Measurements from ENCODE around the gene SETD3.

The SETD3 gene

GRCh38 chr14:99522457-99522891, 41.8 kb upstream of the SETD3 start:
- no peak overlapping the region for H3K9ac ChIP-seq (ENCODE audit: low read depth in 1 of 2, low read length in 2 of 2)
- H3K4me1 ChIP-seq (ENCODE audit: control insufficient read depth in 2 of 2, insufficient read depth in 2 of 2, low read length in 2 of 2): peaks cover 20 to 27% of the 10 kb centered on the region in 2 donors
- no peak overlapping the region for H3K27ac ChIP-seq (ENCODE audit: low read depth in 2 of 2, low read length in 2 of 2)
- no peaks in the 10 kb centered on the region for H3K27me3 ChIP-seq (ENCODE audit: control insufficient read depth in 2 of 2, insufficient read depth in 2 of 2, low read length in 2 of 2)
- no peaks in the 10 kb centered on the region for H3K9me3 ChIP-seq (ENCODE audit: control insufficient read depth in 2 of 2, low read length in 2 of 2)
- no peak overlapping the region for H3K4me3 ChIP-seq (ENCODE audit: low read length in 2 of 2)
- peaks cover 6 to 7% of the 10 kb centered on the region in 2 donors for H3K36me3 ChIP-seq (ENCODE audit: control insufficient read depth in 2 of 2, insufficient read depth in 2 of 2, low read length in 2 of 2)

DNA sequence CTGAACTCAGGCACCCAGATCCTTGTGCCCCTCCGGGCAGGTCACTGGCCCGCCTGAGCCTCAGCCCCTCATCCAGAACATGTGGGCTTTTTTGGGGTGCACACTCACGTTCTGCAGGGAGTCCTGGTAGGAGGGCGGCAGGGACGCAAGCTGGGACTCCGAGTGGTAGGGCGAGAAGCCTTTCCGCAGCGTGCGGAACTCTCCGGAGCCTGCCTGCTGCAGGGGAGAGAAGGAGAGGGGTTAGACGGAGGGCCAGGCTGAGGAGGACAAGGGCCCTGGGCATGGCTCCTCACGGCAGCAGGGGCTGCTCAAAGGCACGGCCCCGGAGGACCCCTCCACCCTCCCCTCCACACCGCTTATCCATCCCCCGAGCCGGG, 41.4 kb upstream of the SETD3 start:
- Histone ChIP-seq H3K9me3 (ENCODE audit: control insufficient read depth in 2 of 2, low read length in 2 of 2) (no peaks in the 10 kb centered on the region), H3K4me1 (ENCODE audit: control insufficient read depth in 2 of 2, insufficient read depth in 2 of 2, low read length in 2 of 2) (peaks cover 20 to 27% of the 10 kb centered on the region in 2 donors), H3K36me3 (ENCODE audit: control insufficient read depth in 2 of 2, insufficient read depth in 2 of 2, low read length in 2 of 2) (peaks cover 6 to 7% of the 10 kb centered on the region in 2 donors), H3K9ac (ENCODE audit: low read depth in 1 of 2, low read length in 2 of 2) (no peak overlapping the region), H3K27me3 (ENCODE audit: control insufficient read depth in 2 of 2, insufficient read depth in 2 of 2, low read length in 2 of 2) (no peaks in the 10 kb centered on the region), H3K27ac (ENCODE audit: low read depth in 2 of 2, low read length in 2 of 2) (no peak overlapping the region), H3K4me3 (ENCODE audit: low read length in 2 of 2) (no peak overlapping the region)

DNA sequence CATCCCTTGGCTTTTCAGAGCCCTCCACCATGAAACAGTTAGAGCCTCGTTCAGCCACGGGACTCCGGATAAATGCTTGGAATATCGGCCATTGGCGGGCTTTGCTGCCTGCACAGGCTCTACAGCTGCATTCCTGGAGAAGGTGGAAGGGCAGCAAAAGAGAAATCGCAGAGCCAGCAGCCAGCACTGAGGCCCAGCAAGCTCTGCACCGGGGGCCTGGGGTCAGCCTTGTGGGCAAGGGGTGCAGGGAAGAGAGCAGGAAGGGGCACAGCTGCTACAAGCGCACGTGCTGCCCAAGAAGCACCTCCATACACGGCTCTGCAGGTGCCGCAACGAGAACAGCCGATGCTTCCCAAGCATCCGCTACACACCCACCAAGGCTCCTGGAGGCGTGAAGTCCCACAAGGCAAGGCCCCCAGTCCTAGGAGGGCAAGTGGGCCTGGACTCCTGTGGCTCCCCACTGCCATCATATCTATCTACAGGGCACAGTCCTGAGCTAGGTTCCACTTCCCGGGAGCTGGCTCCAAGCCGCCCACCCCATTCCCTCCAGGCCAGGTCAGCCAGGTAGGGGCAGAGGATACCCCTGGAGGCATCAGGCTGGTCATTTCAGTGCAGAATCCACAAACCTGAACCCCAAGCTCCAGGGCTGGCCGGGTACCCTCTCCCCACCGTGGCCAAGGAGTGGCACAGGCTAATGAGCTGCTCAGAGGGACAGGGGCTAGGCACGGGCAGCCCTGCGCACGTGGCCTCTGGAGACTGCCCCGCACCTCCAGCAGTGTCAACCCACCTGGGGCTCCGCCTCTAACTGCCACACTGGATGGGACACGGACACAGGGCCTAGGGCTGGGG, 40.7 kb upstream of the SETD3 start:
- no peak overlapping the region for H3K4me3 ChIP-seq (ENCODE audit: low read length in 2 of 2)
- H3K36me3 ChIP-seq (ENCODE audit: control insufficient read depth in 2 of 2, insufficient read depth in 2 of 2, low read length in 2 of 2): peaks cover 6 to 7% of the 10 kb centered on the region in 2 donors
- H3K27me3 ChIP-seq (ENCODE audit: control insufficient read depth in 2 of 2, insufficient read depth in 2 of 2, low read length in 2 of 2): no peaks in the 10 kb centered on the region
- H3K9ac ChIP-seq (ENCODE audit: low read depth in 1 of 2, low read length in 2 of 2): no peak overlapping the region
- peaks cover 20 to 27% of the 10 kb centered on the region in 2 donors for H3K4me1 ChIP-seq (ENCODE audit: control insufficient read depth in 2 of 2, insufficient read depth in 2 of 2, low read length in 2 of 2)
- H3K27ac ChIP-seq (ENCODE audit: low read depth in 2 of 2, low read length in 2 of 2): no peak overlapping the region
- no peaks in the 10 kb centered on the region for H3K9me3 ChIP-seq (ENCODE audit: control insufficient read depth in 2 of 2, low read length in 2 of 2)

DNA sequence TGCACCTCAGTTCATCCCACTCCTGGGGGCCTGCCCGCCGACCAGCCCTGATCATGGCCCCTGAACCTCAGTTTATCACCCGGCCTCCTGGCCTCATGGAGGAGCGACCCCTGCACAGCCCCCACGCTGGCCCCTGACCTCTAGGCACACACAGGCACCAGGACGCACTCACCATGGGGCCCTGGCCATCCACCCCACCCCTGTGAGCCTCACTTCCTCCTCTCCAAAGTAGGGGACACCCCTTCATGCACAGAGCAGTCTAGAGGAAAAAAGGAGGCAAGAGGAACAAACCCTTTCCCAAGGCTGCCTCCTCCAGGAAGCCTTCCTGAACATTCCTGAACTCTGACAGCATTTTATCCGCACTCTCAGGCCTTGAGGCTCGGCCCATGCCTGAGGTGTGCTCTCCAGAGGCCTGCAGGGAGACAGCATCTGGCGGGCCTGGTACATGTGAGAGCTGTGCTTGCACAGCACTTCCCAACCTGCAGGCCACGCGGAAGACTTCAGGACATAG, 40.0 kb upstream of the SETD3 start:
- Histone ChIP-seq H3K27me3 (ENCODE audit: control insufficient read depth in 2 of 2, insufficient read depth in 2 of 2, low read length in 2 of 2) (no peaks in the 10 kb centered on the region), H3K27ac (ENCODE audit: low read depth in 2 of 2, low read length in 2 of 2) (no peak overlapping the region), H3K36me3 (ENCODE audit: control insufficient read depth in 2 of 2, insufficient read depth in 2 of 2, low read length in 2 of 2) (peaks cover 6 to 7% of the 10 kb centered on the region in 2 donors), H3K4me3 (ENCODE audit: low read length in 2 of 2) (no peak overlapping the region), H3K9ac (ENCODE audit: low read depth in 1 of 2, low read length in 2 of 2) (no peak overlapping the region), H3K9me3 (ENCODE audit: control insufficient read depth in 2 of 2, low read length in 2 of 2) (no peaks in the 10 kb centered on the region), H3K4me1 (ENCODE audit: control insufficient read depth in 2 of 2, insufficient read depth in 2 of 2, low read length in 2 of 2) (peaks cover 20 to 25% of the 10 kb centered on the region in 2 donors)

- H3K4me1 ChIP-seq (ENCODE audit: control insufficient read depth in 2 of 2, insufficient read depth in 2 of 2, low read length in 2 of 2): peaks cover 16 to 19% of the 10 kb centered on the region in 2 donors
- H3K27me3 ChIP-seq (ENCODE audit: control insufficient read depth in 2 of 2, insufficient read depth in 2 of 2, low read length in 2 of 2): no peaks in the 10 kb centered on the region
- no peak overlapping the region for H3K27ac ChIP-seq (ENCODE audit: low read depth in 2 of 2, low read length in 2 of 2)
These were observed 39.3 kb upstream of the SETD3 start for GRCh38 chr14:99519931-99520421.

GRCh38 chr14:99519347-99519881, 38.8 kb upstream of the SETD3 start:
- Histone ChIP-seq H3K9me3 (ENCODE audit: control insufficient read depth in 2 of 2, low read length in 2 of 2) (no peaks in the 10 kb centered on the region), H3K36me3 (ENCODE audit: control insufficient read depth in 2 of 2, insufficient read depth in 2 of 2, low read length in 2 of 2) (peaks cover 10 to 13% of the 10 kb centered on the region in 2 donors), H3K4me1 (ENCODE audit: control insufficient read depth in 2 of 2, insufficient read depth in 2 of 2, low read length in 2 of 2) (peaks cover 11 to 13% of the 10 kb centered on the region in 2 donors), H3K4me3 (ENCODE audit: low read length in 2 of 2) (no peak overlapping the region), H3K9ac (ENCODE audit: low read depth in 1 of 2, low read length in 2 of 2) (no peak overlapping the region), H3K27me3 (ENCODE audit: control insufficient read depth in 2 of 2, insufficient read depth in 2 of 2, low read length in 2 of 2) (no peaks in the 10 kb centered on the region), H3K27ac (ENCODE audit: low read depth in 2 of 2, low read length in 2 of 2) (no peak overlapping the region)

More at GRCh38 chr14:99519931-99520421, 39.3 kb upstream of the SETD3 start:
- Histone ChIP-seq H3K9me3 (ENCODE audit: control insufficient read depth in 2 of 2, low read length in 2 of 2) (no peaks in the 10 kb centered on the region), H3K9ac (ENCODE audit: low read depth in 1 of 2, low read length in 2 of 2) (no peak overlapping the region), H3K4me3 (ENCODE audit: low read length in 2 of 2) (no peak overlapping the region), H3K36me3 (ENCODE audit: control insufficient read depth in 2 of 2, insufficient read depth in 2 of 2, low read length in 2 of 2) (peaks cover 7 to 8% of the 10 kb centered on the region in 2 donors)

GRCh38 chr14:99518441-99519346, 38.0 kb upstream of the SETD3 start:
- Histone ChIP-seq H3K9ac (ENCODE audit: low read depth in 1 of 2, low read length in 2 of 2) (no peak overlapping the region), H3K27me3 (ENCODE audit: control insufficient read depth in 2 of 2, insufficient read depth in 2 of 2, low read length in 2 of 2) (no peaks in the 10 kb centered on the region), H3K4me3 (ENCODE audit: low read length in 2 of 2) (no peak overlapping the region), H3K4me1 (ENCODE audit: control insufficient read depth in 2 of 2, insufficient read depth in 2 of 2, low read length in 2 of 2) (peaks cover 6 to 7% of the 10 kb centered on the region in 2 donors), H3K9me3 (ENCODE audit: control insufficient read depth in 2 of 2, low read length in 2 of 2) (no peaks in the 10 kb centered on the region), H3K27ac (ENCODE audit: low read depth in 2 of 2, low read length in 2 of 2) (no peak overlapping the region), H3K36me3 (ENCODE audit: control insufficient read depth in 2 of 2, insufficient read depth in 2 of 2, low read length in 2 of 2) (peaks cover 10 to 17% of the 10 kb centered on the region in 2 donors)

- Histone ChIP-seq H3K4me1 (ENCODE audit: control insufficient read depth in 2 of 2, insufficient read depth in 2 of 2, low read length in 2 of 2) (no peaks in the 10 kb centered on the region), H3K27me3 (ENCODE audit: control insufficient read depth in 2 of 2, insufficient read depth in 2 of 2, low read length in 2 of 2) (no peaks in the 10 kb centered on the region), H3K4me3 (ENCODE audit: low read length in 2 of 2) (no peak overlapping the region), H3K27ac (ENCODE audit: low read depth in 2 of 2, low read length in 2 of 2) (no peak overlapping the region), H3K9me3 (ENCODE audit: control insufficient read depth in 2 of 2, low read length in 2 of 2) (no peaks in the 10 kb centered on the region), H3K36me3 (ENCODE audit: control insufficient read depth in 2 of 2, insufficient read depth in 2 of 2, low read length in 2 of 2) (peaks cover 10 to 21% of the 10 kb centered on the region in 2 donors), H3K9ac (ENCODE audit: low read depth in 1 of 2, low read length in 2 of 2) (no peak overlapping the region)
These were observed 37.2 kb upstream of the SETD3 start for GRCh38 chr14:99517643-99518381.

GRCh38 chr14:99516871-99517642, 36.4 kb upstream of the SETD3 start:
- H3K9ac ChIP-seq (ENCODE audit: low read depth in 1 of 2, low read length in 2 of 2): no peak overlapping the region
- no peaks in the 10 kb centered on the region for H3K27me3 ChIP-seq (ENCODE audit: control insufficient read depth in 2 of 2, insufficient read depth in 2 of 2, low read length in 2 of 2)
- H3K4me3 ChIP-seq (ENCODE audit: low read length in 2 of 2): no peak overlapping the region
- no peak overlapping the region for H3K27ac ChIP-seq (ENCODE audit: low read depth in 2 of 2, low read length in 2 of 2)
- H3K36me3 ChIP-seq (ENCODE audit: control insufficient read depth in 2 of 2, insufficient read depth in 2 of 2, low read length in 2 of 2): peaks cover 10 to 21% of the 10 kb centered on the region in 2 donors
- H3K9me3 ChIP-seq (ENCODE audit: control insufficient read depth in 2 of 2, low read length in 2 of 2): no peaks in the 10 kb centered on the region
- no peaks in the 10 kb centered on the region for H3K4me1 ChIP-seq (ENCODE audit: control insufficient read depth in 2 of 2, insufficient read depth in 2 of 2, low read length in 2 of 2)
